NCI-H2171 (cell line): ENCODE results near the gene OR10A3.
"Not testable (repeated sequence)": the region's sequence is repeated elsewhere in the genome, so short reads cannot be mapped to it uniquely, and the experiment has no call there.

ENCODE experiments used
- DNase-seq: peaks from one replicate; lab custom pipeline; 2025; lab: John Stamatoyannopoulos, UW

Gene OR10A3, protein sequence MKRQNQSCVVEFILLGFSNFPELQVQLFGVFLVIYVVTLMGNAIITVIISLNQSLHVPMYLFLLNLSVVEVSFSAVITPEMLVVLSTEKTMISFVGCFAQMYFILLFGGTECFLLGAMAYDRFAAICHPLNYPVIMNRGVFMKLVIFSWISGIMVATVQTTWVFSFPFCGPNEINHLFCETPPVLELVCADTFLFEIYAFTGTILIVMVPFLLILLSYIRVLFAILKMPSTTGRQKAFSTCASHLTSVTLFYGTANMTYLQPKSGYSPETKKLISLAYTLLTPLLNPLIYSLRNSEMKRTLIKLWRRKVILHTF

DNA sequence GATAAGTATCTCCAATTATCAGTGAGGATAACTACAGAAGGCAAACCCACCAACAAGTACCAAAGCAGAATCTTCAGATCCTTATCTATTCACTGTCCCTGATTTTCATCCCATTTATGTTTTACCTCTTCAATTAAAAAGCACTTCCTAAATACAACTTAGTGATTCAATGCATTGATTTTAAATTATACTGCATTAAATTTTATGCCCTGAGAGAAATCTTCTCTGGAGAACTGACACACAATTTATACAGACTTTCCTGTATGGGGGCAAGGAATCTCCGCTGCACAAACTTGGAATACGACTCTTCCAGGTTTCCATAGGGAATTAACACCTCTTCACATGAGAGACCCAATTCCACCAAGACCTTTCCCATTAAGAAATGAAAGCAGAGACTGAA, at the start of gene OR10A3:
Gene OR10A3, minus strand, starts transcription at position 101 of the 400 bp plus-strand sequence. CDS start 2,188 bp downstream, outside the sequence.
- no peak for DNase-seq

DNA sequence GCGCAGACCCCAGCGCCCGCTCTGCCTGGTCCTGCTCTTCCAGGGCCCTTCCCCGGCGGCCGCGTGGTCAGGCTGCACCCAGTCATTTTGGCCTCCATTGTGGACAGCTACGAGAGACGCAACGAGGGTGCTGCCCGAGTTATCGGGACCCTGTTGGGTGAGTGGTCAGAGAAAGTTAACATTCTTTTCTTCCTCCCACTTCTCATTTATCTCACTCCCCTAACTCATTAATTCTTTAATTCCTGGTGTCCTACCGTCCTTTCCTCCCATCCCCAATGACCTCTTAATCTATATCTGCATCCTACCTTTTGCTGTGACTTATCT, 46.0 kb upstream of the OR10A3 start:
- not testable (repeated sequence) for DNase-seq

DNA sequence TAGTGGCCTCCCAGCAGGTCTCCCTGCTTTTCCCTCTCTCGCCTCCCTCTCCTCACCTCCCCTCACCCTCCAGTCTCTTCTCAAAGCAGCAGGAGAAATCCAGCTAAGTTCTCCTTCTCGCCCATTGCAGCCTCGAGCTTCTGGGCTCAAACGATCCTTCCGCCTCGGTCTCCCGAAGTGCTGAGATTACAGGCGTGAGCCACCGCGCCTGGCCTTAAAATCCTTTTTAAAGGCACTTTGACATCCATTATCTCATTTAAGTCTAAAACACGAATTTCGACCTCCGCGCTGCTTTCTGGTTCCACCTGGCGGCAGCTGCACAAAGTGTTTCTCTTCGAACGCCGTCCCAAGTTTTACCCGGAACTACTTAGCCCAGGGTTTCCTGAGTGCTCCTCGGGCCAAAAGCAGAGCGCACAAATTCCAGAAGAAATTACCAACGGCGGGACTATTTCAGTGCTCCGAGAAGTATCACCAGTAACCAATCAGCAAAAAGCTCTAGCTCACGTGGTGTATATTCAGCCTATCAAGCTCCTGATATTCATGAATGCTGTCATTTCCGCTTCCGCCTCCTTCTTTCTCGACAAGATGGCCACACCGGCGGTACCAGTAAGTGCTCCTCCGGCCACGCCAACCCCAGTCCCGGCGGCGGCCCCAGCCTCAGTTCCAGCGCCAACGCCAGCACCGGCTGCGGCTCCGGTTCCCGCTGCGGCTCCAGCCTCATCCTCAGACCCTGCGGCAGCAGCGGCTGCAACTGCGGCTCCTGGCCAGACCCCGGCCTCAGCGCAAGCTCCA, 45.5 kb upstream of the OR10A3 start, which contains the start of gene EIF3F:
Gene EIF3F, plus strand, starts transcription at position 570 of the 792 bp plus-strand sequence. Its CDS starts 16 bp downstream, at position 586.
- DNase-seq = peak; percentile 83

DNA sequence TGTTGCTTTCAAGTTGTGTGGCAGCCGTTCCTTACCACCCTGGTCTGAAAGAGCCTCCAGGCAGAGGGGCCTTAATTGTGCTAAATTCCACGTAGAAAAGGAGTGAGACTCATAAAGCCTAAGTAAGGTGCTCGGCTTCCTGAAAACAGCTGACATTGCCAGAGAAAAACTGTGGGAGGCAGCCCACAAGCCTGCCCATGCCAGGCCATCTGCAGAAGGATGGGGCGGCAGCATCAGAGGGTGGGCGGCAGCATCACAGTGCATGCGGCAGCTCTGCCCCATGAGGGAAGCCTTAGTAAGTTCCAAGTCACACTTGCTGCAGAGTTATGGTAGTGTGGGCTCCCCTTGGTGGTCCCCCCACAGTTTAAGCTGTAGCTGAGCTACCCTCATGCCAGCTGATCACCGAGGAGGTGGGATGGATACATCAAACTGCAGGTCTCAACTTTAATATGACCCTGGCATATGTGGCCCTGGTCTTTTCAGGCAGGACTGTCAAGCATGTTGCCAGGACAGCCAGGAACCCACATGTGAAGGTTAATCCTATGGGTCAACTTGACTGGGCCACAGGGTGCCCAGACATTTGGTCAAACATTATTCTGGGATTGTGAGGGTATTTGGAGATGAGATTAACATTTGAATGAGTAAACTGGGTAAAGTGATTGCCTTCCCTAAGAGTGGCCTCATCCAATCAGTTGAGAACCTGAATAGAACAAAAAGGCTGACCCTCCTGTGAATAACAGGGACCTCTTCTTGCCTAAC, 42.5 kb upstream of the OR10A3 start:
- no peak for DNase-seq

DNA sequence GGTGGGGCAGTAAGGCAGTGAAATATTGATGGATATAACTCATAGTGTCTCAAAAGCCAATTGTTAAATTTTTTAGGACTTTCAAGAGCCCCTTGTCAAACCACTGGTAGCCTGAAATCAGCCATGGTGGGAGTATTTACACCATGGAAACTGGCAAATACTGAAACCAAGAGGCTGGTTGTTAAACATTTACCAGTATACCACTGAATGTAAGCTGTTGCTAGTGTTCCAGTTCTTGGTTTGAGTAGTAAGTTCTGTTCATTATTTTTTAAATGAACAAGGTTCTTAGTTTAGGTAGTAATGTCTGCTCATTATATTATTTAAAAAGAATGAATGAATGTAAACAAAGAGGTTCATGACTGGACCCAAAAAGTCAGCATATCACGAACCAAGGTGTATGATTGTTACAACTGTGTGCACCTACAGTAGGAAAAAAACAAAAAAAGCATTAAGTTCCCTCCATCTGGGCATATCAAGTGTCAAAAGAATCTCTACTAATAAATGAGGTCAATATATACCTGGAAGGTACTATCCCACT, 41.1 kb upstream of the OR10A3 start:
- no peak for DNase-seq

DNA sequence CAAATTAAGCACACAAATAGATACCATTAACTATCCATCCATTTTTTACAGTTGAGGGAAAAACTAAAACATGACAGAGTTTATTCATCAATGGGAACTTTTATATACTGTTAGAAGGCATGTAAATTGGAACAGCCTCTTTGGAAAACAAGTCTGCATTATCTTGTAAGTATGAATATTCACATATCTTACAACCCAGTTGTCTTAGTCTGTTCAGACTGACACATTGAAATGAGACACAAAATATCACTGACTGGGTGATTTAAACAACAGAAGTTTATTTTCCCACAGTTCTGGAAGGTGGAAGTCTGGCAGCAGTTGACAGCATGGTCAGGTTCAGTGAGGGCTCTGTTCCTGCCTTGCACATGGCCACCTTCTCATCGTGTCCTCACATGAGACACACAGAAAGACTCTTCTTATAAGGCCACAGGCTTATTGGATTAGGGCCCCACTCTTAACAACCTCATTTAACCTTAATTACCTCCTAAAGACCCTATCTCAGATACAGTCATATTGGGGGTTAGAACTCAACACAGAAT, 40.2 kb upstream of the OR10A3 start:
- no peak for DNase-seq

DNA sequence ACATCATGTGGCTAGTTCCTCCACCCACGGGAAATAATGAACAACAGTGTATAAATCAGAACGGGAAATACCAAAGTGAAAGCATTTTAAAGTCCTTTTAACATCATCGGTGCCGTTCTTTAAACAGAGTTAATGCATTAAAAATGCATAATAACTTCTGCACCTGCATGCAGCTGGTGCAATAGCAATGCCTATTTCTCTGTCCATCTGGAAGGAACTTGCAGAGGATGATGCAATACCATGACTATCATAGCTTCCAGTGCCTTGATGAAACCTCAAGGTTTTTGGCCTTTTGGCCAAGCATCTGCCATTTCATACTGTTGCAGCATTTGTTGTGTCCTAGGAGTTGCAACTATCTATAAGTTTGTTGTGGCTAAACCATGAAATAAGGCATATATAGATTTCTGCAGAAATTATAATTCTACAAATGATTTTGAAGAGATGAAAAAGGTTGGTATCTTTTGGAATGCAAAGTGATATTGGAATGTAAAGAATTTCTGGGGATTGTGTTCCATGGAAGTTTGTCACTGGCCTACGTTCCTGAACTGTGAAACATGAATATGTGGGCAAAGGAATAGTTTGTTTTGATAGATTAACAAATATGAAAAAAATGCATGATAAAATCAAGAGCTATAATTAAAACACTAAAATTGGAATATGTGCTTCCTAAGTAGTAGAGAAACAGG, 35.9 kb upstream of the OR10A3 start:
- no peak for DNase-seq

DNA sequence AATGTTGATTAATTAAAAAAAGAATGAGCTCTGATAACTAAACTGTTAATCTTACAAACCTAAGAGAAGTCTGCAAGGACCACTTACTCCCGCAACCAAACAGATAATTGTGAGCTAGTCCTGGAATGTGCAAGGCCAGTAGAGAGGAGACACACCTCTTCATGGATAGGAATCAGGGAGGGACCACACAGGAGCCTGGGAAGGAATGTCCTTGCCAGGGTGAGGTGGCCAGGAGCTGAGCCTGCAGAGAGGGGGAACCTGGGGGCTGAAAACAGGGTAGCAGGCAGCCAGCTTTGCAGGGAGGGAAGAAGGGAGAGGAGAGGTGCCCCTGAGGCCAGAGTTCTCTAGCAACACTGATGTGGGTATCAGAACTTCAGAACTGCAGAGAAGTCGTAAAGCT, 33.2 kb upstream of the OR10A3 start:
- DNase-seq = no peak

DNA sequence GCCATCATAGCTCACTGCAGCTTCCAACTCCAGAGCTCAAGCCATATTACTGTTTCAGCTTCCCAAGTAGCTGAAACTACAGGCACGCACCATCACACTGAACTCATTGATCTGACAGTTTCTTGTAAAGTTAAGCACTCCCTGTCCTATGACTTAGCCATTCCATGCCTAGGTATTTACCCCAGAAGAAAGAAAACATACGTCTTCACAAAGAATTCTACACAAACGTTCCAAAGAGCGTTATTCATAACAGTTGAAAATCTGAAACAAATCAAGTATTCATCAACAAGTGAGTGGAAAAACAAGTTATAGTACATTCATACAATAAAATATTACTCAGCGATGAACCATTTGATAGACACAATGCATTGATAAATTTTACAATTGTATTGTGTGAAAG, 31.5 kb upstream of the OR10A3 start:
- no peak for DNase-seq

DNA sequence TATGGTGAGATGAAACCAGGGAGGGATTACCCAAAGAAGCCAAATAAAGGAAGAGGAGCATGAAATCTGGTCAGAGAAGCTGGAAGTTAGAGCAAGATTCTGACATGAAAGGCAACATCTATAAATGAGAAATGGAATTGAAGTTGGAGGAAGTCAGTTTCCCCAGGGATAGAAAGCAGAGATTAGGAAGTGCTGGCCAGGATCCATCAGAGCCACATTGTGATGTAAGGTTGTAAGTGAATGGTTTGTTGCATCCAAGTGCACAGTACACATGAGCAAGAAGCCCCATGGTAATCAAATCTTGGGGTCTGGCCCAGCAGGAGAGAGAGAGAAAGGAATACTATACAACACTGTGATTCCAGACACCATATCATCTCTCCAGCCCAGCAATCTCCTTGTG, 30.3 kb upstream of the OR10A3 start:
- no peak for DNase-seq

DNA sequence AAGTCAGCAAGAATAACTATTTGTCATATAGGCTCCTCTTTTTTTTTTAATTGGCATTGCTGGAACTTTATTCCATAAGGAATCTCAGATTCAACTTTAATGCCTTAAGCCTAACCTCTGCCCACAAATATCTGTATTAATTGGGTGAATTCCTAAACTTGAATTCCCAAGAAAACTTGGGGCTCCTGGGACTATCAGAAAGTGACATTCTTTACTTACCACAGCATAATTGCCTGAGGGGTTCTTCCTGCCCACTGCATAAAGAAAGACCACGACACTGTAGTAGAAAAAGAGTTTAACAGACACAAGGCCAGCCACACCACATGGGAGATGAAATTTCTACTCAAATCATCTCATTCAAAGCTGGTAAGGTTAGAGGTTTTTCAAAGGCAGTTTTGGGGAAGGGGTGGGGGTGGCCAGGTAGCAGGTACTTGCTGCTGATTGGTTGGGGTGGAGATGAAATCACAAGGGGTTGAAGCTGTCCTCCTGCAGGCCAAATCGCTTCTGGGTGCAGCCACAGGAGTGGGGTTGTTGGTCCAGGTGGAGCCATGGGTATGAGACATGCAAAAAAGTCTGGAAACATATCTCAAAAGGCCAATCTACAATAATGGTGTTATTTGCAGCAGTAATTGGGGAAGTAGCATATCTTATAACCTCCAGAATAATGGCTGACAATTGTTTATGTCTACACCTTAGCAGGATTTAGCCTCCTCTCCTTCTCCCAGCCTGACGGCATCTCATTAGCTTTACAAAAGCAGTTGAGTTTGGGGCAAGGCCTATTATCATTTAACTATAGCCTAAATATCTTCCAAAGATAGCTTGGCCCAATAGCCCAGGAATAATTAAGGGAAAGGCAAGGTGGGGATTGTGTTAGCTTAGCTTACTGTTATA, 28.5 kb upstream of the OR10A3 start:
- no peak for DNase-seq

DNA sequence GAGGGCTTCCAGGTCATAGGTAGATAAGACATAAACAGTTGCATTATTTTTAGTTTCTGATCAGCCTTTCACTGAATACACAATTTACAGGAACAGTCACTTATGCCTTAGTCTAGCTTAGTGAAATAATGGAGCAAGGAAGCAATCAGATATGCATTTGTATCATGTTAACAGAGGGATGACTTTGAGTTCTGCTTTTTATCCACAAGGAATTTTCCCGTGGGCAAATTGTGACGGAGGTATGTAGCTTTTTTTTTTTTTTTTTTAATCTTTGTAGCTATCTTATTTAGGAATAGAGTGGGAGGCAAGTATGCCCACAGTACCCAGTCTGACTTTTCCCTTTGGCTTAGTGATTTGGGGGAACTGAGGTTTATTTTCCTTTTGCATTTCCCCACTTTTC, 27.2 kb upstream of the OR10A3 start:
- DNase-seq = no peak

DNA sequence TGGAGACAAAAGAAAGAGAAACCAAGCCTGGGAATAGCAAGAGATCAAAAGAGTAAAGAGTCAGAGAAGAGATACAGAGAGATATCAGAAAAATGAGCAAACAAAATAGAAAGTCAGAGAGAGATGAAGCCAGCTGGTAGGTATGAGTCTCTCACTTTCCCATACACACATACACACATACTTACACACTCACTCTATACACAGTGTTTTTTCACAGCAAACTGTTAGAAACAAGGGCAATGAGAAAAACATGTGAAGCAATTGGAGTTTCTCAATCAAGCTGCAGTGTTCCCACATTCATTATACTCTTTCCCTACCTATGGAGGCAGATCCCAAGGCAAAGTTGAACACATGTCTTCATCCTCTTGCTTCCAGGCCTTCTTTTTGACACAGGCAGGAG, 26.3 kb upstream of the OR10A3 start:
- no peak for DNase-seq

DNA sequence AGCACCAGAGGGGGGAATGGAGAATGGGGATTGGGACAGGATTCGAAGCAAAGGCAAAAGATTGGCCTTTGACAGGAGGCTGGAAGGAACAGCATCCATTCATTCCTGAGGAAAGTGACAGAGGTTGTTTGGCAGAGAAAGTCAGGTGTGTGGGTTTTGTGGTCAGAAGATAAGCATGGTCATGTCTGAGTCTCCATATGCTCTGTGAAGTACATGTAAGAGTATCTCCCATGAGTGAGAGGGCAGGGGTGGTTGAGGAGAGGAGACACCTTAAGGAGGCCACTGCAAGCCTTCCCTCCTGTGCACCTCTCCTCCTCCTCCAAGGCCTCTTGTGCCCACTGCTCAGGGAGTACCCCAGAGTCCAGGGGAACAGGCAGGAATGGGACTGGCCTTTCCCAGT, 25.6 kb upstream of the OR10A3 start:
- no peak for DNase-seq

DNA sequence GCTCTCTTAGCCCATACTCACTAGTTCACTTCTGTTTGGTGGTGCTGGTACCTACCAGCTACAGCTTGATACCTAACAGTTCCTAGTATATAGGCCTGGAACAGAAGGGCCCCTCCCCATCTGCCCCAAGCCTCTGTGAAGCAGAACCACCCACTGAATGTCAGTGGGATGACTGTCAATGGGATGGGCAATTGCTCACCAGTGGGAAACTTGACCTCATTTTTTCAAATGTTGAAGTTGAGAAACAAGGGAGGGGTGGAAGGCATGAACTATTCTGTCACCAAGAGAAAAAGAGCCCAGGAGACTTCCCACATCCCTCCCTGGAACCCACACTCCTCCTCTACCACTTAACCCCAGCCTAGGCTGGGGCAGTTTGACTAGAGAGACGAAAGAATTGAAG, 23.9 kb upstream of the OR10A3 start, which contains the start of gene NLRP10:
Gene NLRP10, minus strand, starts transcription at position 62 of the 400 bp plus-strand sequence. CDS start 1,952 bp downstream, outside the sequence.
- no peak for DNase-seq

DNA sequence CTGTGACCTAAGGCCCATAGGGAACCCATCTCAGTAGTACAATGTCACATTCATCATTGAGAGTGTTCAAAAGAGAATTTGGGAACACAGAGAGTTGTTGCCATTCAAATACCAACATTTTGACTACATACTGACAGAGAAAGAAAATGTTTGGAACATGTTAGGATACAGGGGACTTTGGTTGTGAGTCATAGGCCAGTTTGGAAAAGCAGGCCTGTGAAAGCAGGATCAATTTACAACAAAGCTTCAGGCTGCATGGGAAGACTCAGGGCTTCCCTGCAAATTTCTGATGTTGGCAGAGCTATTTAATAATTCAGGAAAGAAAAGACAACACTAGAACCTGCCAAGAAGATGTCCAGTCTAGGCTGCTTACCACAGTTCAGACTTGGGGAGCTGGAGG, 23.4 kb upstream of the OR10A3 start:
- DNase-seq = no peak

DNA sequence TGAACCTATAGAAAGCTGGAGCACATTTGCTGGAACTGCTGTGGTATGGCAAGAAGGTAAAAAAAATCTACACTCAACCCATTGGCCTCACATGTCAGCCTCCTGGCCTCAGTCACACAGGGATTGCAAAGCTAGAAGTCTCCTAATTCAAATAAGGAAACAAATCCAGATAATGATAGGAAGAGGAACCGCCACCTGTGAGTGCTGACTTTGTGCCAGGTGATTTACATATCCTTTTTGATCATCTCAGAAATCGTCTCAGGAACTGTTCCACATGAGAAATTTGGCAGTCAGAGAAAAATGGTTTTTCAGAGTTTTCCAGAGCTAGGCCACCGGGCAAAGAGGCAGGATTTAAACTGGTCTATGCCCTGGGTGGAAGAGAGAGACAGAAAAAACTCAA, 22.8 kb upstream of the OR10A3 start:
- DNase-seq = no peak

DNA sequence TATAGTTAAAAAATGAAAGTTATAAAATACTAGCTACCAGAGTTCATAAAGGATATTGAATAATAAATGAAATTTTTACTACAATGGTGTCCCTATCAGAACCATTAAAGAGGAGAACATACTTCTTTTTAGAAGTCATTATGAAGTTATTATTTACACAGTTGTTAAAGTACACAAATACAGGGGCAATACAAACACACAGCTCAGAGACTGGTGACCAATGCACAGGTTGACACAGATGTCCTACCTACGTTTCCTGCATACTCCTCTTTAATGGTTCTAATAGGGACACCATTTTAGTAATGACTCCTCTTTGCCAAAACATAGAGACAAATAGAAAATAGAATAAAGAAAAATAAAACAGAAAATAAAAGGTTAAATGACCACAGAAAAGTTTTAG, 13.7 kb upstream of the OR10A3 start:
- no peak for DNase-seq

DNA sequence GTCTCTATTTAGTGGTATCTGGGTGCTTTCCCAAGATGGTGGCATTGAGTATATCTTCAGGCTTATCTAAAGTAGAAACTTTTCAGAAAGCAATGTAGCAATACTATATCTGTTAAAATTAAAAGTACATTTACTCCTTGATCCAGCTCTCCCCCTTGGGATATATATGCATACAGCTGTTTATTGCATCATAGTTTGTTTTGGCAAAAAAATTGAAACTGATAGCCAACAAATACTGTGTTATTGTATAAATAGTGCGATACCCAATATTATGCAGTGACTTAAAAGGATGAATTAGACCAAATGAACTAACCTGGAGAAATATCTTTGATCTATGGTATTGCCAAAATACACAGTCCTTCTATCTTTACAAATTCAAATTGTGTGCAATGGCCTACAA, 8.4 kb upstream of the OR10A3 start:
- no peak for DNase-seq

DNA sequence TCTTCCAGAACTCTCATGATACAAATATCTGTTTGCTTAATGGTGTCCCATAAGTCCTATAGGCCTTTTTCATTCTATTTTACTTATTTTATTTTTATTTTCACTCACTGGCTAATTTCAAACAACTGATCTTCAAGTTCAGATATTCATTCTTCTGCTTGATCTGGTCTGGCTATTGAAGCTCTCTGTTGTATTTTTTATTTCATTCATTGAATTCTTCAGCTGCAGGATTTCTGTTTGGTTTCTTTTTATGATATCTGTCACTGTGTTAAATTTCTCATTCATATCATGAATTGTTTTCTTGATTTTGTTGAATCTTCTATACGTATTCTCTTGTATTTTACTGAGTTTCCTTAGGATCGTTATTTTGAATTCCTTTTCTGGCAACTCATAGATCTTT, 2.6 kb upstream of the OR10A3 start:
- DNase-seq = no peak

DNA sequence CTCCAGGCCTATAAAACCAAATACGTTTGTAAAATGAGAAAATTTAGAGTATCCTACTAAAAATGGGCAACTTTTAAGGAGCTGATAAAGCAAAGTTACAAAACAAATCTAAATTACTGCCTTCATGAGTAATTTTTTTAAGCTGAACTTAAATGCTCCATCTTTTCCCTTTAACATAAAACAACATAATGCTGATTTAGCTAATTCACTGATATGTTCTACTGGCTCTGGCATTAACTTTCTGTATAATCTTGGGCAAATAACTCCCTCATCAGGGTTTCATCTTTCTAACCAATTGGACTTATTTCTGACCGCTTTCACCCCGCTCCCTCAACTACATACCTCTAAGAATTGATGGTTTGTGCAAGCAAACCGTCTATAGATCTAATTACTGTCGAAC, 362 bp downstream of the OR10A3 start:
- no peak for DNase-seq
